HG03025 (cell line): ENCODE measurements around the gene BRCA1.
"Not testable (repeated sequence)": the region's sequence is repeated elsewhere in the genome, so short reads cannot be mapped to it uniquely, and the experiment has no call there.

Experiments
- ATAC-seq: cut with Tn5 transposase; IDR thresholded peaks from one replicate; pipeline ENCODE4 v1.9.1; 2021; ENCODE audit warnings: mild to moderate bottlenecking, moderate library complexity; ENCODE audit not compliant: unreplicated experiment, low FRiP score

Gene BRCA1

DNA sequence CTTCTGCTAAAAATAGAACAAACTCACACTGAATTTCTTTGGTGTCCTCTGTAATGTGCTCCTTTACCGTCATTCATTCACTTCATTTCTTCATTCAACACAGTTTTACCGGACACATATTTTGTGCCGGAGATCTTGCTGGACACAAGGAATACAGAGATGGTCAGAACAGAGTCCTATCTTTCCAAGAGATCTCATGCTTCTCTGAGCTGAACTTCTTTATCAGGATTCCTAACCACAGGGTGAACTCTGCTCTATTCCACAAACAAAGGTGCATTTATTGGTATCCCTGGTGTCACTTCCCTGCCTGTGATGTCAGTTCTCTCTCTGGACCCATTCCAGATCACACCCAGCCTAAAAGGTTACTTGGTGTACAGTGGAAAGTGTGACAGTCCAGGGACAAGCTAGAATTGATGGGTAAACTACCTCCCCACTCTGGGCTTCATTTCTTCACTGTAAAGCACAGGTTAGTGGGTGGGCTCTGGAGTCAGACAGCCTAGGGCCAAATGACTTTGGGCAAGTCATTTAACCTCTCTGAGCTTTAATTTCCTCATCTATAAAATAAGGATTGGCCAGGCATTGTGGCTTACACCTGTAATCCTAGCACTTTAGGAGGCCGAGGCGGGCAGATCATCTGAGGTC is 114.4 kb downstream of the BRCA1 start:
- ATAC-seq = no peak

DNA sequence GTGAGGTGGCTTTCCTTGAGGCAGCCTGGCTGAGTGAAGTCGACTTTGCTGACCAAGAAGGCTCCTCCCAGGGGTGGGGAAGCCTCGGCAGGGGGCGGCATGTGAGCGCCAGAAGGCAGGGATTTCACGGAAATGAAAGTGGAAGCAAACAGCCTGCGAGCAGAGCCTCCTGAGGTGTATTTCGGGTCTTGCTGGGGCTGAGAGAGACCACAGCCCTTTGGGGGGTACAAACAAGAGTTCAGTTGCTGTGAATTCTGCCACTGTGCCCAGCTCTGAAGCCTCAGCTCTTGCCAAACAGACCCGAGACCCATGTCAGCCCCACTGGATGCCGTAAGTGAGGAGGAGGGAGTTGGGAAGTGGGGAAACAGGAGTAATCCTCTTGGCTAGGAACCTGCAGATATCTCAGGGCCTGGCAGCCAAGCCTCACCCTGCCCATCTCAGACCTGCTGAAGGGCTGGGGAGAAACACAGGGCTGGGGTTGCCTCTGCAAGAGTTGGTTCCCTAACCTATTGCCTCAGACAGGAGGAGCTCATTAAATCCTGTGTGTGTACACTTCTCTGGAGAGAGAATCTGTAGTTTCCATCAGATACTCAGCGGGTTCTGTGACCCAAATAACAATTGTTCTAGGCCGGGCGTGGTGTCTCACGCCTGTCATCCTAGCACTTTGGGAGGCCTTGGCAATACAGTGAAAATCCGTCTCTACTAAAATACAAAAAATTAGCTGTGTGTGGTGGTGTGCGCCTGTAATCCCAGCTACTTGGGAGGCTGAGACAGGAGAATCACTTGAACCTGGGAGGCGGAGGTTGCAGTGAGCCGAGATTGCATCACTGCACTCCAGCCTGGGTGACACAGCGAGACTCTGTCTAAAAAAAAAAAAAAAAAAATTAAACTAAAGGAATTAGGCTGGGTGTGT is 118.3 kb downstream of the BRCA1 start, which contains the start of gene IFI35:
Gene IFI35 (plus strand): TSS at position 146 of the 913 bp plus-strand sequence. CDS start 164 bp downstream, at position 310.
- ATAC-seq = no peak

DNA sequence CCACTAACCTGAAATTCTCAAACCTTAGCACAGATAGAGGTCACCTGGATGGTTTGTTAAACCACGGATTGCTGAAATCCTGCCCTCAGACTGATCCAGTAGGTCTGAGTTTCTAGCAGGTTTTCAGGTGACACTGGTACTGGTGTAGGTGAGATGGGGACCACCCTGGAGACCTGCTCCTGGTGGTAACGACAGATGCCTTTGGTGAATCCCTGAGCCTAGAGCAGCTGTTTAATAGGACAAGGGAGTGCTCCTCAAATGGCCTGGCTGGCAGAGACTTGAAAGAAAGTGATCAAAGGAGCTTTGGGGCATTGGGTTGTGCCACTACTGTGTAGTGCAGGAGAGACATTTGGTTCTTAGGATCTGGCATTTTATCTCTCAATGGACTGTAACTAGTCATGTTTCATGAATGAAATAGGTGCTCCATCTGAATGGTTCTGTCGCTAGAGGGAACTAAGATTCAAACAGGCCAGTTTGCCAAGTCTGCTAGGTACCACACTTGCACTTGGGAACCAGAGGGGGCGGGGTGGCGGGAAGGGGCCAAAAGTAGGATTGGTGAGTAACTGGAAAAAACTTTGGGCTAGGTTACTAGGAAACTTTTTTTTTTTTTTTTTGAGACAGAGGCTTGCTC is 121.5 kb downstream of the BRCA1 start:
- ATAC-seq = no peak

GRCh38 chr17:43000894-43001293 is 124.3 kb downstream of the BRCA1 start:
- ATAC-seq = not testable (repeated sequence)

GRCh38 chr17:42999003-42999525 is 126.1 kb downstream of the BRCA1 start:
- ATAC-seq = no peak

- ATAC-seq = peak; percentile 80
Measured at GRCh38 chr17:42997984-42998938, 126.9 kb downstream of the BRCA1 start, which contains the start of gene RPL27. Gene RPL27, plus strand, starts transcription at chr17:42998419. Its CDS starts 332 bp downstream, at chr17:42998751.

DNA sequence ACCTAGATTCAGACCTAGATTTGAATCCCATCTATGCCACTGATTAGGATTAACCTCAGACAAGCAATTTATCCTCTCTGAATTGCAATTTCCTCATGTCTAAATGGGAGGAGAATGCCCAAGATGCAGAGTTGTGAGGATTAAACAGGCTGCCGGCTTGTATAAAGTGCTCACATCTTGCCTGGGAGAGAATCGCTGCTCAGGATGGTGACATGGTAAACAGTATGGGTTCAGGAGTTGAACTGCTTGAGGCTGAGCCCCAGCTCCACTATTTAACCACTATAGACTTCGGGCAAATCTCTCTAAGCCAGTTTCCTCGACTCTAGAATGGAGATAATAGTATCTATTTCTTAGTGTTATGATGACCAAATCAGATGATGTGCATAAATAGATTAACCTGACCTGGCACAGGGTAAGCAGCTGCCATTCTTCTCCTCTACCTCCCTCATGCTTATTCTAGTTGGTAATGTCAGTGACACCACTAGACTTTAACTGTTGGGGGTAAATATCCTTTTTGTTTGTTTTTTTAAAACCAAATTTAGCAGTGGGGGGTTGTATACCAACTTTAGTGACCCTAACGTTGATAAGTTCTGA is 127.7 kb downstream of the BRCA1 start:
- ATAC-seq = no peak
